AG09319 (cell line): ENCODE results near the gene SLC7A6.

Experiments
- DNase-seq: peaks from one replicate; pipeline ENCODE4 v3.0.0-alpha.2; 2010; ENCODE audit warnings: low read depth; ENCODE audit errors: extremely low read depth
- TF ChIP-seq, protein P1 (sequence below): IDR thresholded peaks from 2 replicates; pipeline ENCODE4 v1.5.1; 2011; ENCODE audit warnings: low read depth, mild to moderate bottlenecking, inconsistent platforms, low read length, moderate library complexity

The SLC7A6 gene

DNA sequence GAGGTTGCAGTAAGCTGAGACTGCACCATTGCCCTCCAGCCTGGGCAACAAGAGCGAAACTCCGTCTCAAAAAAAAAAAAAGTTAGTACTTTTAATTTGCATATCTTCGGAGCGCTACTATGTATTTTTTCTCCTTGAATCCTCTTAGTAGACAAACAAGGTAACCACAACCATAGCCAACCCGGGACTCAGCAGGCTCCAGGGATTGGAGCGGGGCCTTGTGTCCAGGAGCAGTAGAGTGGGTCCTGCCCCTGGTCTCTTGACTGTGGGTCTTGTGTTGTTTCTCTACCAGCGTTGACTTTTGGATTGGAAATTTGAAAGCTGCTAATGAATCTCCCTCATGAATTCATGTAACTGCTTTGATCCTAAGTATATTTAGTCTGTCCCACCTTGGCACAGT, 78.8 kb downstream of the SLC7A6 start:
- no peak for DNase-seq
- TF ChIP-seq, protein P1, sequence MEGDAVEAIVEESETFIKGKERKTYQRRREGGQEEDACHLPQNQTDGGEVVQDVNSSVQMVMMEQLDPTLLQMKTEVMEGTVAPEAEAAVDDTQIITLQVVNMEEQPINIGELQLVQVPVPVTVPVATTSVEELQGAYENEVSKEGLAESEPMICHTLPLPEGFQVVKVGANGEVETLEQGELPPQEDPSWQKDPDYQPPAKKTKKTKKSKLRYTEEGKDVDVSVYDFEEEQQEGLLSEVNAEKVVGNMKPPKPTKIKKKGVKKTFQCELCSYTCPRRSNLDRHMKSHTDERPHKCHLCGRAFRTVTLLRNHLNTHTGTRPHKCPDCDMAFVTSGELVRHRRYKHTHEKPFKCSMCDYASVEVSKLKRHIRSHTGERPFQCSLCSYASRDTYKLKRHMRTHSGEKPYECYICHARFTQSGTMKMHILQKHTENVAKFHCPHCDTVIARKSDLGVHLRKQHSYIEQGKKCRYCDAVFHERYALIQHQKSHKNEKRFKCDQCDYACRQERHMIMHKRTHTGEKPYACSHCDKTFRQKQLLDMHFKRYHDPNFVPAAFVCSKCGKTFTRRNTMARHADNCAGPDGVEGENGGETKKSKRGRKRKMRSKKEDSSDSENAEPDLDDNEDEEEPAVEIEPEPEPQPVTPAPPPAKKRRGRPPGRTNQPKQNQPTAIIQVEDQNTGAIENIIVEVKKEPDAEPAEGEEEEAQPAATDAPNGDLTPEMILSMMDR, result no peak

DNA sequence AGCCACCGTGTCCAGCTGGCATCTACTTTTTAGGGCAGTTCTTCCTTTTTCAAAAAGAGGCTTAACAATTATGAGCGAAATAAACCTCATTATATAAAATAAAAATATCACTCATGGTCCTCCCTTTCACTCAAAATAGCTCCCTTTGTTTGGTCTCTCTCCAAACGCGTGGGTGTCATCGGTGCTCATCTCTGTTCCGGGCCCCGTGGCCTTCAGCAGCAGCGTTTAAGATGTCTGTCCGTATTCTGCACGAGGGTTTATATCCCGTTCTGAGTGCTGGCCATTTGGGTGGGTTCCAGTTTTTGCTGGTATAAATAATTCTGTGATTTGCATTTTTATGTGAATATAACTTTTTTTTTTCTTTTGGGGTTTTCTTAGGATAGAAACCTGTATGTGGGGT, 79.9 kb downstream of the SLC7A6 start:
- DNase-seq, result no peak
- TF ChIP-seq, protein P1, result no peak

DNA sequence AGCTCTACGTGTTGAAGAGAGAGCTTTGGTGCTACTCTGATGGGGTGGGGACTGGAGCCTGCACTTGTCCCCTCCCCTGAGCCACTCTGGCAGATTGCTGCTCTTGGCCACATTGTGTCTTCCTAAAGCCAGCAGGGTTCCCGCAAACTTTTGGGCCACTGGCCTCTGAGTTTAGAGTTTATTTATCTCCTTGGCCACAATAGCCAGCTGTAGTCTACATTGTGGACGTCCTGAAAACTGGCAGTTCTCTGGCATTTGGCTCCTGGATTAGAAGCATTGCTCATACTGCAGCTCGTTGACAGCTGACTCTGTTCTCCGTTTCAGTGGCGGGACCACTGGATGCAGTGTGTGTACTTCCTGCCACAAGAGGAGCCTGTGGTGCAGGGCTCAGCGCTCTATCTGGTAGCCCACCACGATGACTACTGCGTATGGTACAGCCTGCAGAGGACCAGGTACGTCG, 81.1 kb downstream of the SLC7A6 start:
- TF ChIP-seq, protein P1, result no peak
- DNase-seq, result no peak

DNA sequence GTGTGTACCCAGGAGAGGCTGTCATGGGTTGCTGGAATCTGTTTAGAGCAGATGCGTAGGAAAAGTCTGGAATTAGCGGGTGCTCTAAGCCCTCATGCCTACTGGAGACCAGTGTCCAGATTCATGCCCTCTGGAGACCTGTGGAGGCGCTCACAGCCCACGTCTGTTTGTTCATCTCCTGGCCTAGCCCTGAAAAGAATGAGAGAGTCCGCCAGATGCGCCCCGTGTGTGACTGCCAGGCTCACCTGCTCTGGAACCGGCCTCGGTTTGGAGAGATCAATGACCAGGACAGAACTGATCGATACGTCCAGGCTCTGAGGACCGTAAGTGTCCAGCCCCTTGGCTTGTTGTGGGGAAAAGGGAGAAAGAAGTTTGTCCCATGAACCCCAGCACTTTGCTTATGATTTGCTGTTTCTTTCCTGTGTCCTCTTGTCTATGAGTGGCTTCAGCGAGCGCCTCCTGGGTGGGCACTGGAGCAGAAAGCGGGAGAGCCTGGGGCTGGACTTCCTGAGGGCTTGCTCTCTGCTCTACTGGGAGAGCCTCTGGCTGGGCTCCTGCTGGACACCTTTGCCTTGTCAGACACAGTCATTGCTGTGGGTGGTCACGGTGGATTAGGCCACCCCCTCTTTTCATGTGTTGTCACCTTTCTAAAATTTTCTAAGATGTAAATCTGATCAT, 81.8 kb downstream of the SLC7A6 start:
- no peak for DNase-seq
- TF ChIP-seq, protein P1, result no peak

DNA sequence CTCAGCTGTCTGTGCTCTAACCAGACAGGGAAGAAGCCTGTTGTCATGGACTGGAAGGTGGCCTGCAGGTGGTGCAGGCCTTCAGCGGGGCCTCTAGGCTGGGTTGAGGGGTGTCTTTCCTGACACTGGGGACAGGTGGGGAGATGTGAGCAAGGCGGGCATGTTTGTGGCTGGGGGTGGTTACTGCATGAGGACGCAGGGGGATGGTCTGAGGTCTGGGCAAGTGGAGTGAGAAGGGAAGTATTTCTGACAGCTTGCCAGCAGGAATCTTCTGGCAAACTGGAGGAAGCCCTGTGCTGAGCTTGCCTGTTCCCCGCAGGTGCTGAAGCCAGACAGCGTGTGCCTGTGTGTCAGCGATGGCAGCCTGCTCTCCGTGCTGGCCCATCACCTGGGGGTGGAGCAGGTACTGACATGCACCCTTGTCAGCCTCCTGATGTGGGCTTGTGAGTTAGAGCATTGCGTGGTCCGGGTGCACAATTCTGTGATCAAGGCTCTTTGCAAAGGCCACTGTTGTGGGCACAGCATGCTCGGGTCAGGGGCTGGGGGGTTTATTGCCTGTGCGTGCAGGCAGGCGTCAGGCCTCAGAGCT, 82.7 kb downstream of the SLC7A6 start:
- TF ChIP-seq, protein P1, result no peak
- DNase-seq, result no peak

DNA sequence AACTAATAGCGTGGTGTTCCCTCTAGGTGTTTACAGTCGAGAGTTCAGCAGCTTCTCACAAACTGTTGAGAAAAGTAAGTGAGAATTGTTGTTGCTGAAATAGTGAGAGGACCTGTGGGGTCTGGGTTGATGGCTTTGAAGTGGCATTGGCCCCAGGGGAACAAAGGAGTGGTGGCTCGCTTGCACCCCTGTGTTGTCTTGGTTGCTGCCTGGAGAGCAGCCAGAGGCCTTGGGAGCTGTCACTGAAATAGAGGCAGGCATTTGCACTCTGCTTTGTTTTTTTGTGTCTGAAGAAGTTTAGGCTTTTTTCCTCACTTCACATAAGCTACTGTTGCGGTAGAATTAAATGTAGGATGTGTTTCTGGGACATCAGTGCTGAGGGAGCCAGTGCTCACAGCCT, 83.3 kb downstream of the SLC7A6 start:
- TF ChIP-seq, protein P1, result no peak
- DNase-seq, result no peak

DNA sequence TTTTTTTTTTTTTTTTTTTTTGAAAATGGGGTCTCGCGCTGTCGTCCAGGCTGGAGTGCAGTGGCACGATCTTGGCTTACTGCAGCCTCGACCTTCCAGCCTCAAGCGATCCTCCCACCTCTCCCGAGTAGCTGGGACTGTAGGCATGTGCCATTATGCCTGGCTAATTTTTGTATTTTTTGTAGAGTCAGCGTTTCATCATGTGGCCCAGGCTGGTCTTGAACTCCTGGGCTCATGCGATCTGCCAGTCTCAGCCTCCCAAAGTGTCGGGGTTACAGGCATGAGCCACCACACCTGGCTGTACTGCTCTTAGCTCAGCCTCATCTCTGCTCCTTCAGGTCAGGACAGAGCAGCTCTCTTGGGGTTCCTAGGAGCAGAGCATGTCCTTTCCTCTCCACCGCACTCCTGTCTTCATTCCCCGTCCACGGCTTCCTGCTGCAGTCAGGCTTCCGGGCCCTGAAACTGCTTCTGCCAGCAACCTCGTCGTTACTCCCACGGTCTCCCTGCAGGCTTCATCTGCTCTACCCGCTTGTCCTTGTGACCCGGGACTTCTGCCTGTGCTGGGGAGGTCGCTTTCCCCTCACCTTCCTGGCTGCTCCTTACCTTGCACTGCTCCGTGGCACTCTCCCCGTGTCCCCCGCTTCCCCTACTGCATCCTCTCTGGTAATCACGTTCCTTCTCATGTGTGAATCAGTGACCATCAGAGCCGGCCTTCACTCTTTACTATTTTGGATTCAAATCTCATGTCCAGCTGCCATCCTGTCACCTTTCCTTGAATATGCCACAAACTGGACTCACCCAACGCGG, 84.5 kb downstream of the SLC7A6 start:
- DNase-seq, result no peak
- TF ChIP-seq, protein P1, result no peak
